ENCODE measurements around the gene AMIGO2.
"Not testable (repeated sequence)": the region's sequence is repeated elsewhere in the genome, so short reads cannot be mapped to it uniquely, and the experiment has no call there.

AMIGO2 gene

GRCh38 chr12:47079468-47079980 is at the start of gene AMIGO2, which contains the start of gene PCED1B:
Gene AMIGO2, minus strand, starts transcription at chr12:47079959. Its CDS starts 957 bp downstream, at chr12:47079002.
Gene PCED1B, plus strand, starts transcription at chr12:47079621. Its CDS starts 155,443 bp downstream, at chr12:47235064.
- DNase-seq, result no peak

GRCh38 chr12:47126246-47126645 is 46.5 kb upstream of the AMIGO2 start:
- DNase-seq, result no peak

GRCh38 chr12:47124451-47124850 is 44.7 kb upstream of the AMIGO2 start:
- DNase-seq, result no peak

GRCh38 chr12:47123730-47124129 is 44.0 kb upstream of the AMIGO2 start:
- no peak for DNase-seq

- DNase-seq, result no peak
Measured at GRCh38 chr12:47122602-47123001, 42.8 kb upstream of the AMIGO2 start.

- DNase-seq, result no peak
Measured at GRCh38 chr12:47121146-47121545, 41.4 kb upstream of the AMIGO2 start.

GRCh38 chr12:47120736-47121135 is 41.0 kb upstream of the AMIGO2 start:
- DNase-seq, result no peak

- not testable (repeated sequence) for DNase-seq
Measured at GRCh38 chr12:47117305-47117704, 37.5 kb upstream of the AMIGO2 start.

- DNase-seq, result no peak
Measured at GRCh38 chr12:47114481-47114892, 34.7 kb upstream of the AMIGO2 start.

GRCh38 chr12:47112679-47113078 is 32.9 kb upstream of the AMIGO2 start:
- no peak for DNase-seq

- DNase-seq, result no peak
Measured at GRCh38 chr12:47111854-47112253, 32.1 kb upstream of the AMIGO2 start.

- no peak for DNase-seq
Measured at GRCh38 chr12:47111392-47111778, 31.6 kb upstream of the AMIGO2 start.

- DNase-seq, result no peak
Measured at GRCh38 chr12:47110718-47111391, 31.1 kb upstream of the AMIGO2 start.

- no peak for DNase-seq
Measured at GRCh38 chr12:47110011-47110541, 30.3 kb upstream of the AMIGO2 start.

GRCh38 chr12:47107926-47108325 is 28.2 kb upstream of the AMIGO2 start:
- DNase-seq, result no peak

GRCh38 chr12:47107446-47107845 is 27.7 kb upstream of the AMIGO2 start:
- DNase-seq, result no peak

GRCh38 chr12:47105914-47106674 is 26.3 kb upstream of the AMIGO2 start:
- no peak for DNase-seq

- DNase-seq, result no peak
Measured at GRCh38 chr12:47102845-47103651, 23.3 kb upstream of the AMIGO2 start.

- DNase-seq, result no peak
Measured at GRCh38 chr12:47102406-47102805, 22.6 kb upstream of the AMIGO2 start.

- no peak for DNase-seq
Measured at GRCh38 chr12:47100160-47100559, 20.4 kb upstream of the AMIGO2 start.

- DNase-seq, result no peak
Measured at GRCh38 chr12:47099610-47100009, 19.9 kb upstream of the AMIGO2 start.

- DNase-seq, result no peak
Measured at GRCh38 chr12:47098099-47098498, 18.3 kb upstream of the AMIGO2 start.
